K562 (cell line): ENCODE results near the gene NUDT22. TPM values are rescaled to one million over a fixed set of nuclear protein-coding genes. Genes with fewer than 3 reads are reported as not detected.

Experiments
- ATF4 ChIP-seq: fragments of 450-650 bp; formaldehyde crosslinking; IDR thresholded peaks from 2 replicates; pipeline ENCODE4 v1.4.0; 2022; ENCODE audit warnings: mild to moderate bottlenecking, moderate library complexity
- BCOR ChIP-seq: fragments of 450-650 bp; IDR thresholded peaks from 2 replicates; pipeline ENCODE4 v1.6.1; 2016
- CREB1 ChIP-seq, 2 experiments: sonication (generic) in 1 of 2; formaldehyde crosslinking in 1 of 2; IDR thresholded peaks; 2 replicates each; pipeline versions ENCODE4 v1.6.1 to v1.8.0; 2012 to 2022; ENCODE audit warnings: inconsistent platforms in 1 of 2, mild to moderate bottlenecking in 1 of 2, missing genetic modification reagents in 1 of 2, moderate library complexity in 1 of 2
- CREB3L1 ChIP-seq: fragments of 450-650 bp; IDR thresholded peaks from 2 replicates; pipeline ENCODE4 v1.6.1; 2014; ENCODE audit warnings: low read depth, mild to moderate bottlenecking, moderate library complexity, borderline replicate concordance
- FIP1L1 ChIP-seq: fragments of 200-400 bp; formaldehyde crosslinking; IDR thresholded peaks from 2 replicates; pipeline ENCODE4 v1.6.1; 2018; ENCODE audit warnings: mild to moderate bottlenecking, low read depth, low read length; ENCODE audit not compliant: poor library complexity, severe bottlenecking
- GATAD2A ChIP-seq: fragments of 450-650 bp; IDR thresholded peaks from 2 replicates; pipeline ENCODE4 v1.6.1; 2017
- KAT7 ChIP-seq: sonication (generic); formaldehyde crosslinking; IDR thresholded peaks from 2 replicates; pipeline ENCODE4 v1.8.0; 2022; ENCODE audit warnings: missing genetic modification reagents, mild to moderate bottlenecking, borderline replicate concordance
- KLF6 ChIP-seq: fragments of 250-450 bp; sonication (Bioruptor Pico); IDR thresholded peaks from 2 replicates; pipeline ENCODE4 v1.4.0; 2020; ENCODE audit warnings: mild to moderate bottlenecking, moderate library complexity, borderline replicate concordance
- MBD1 ChIP-seq: fragments of 250-450 bp; sonication (Bioruptor Pico); IDR thresholded peaks from 2 replicates; pipeline ENCODE4 v1.8.0; 2022; ENCODE audit warnings: inconsistent platforms
- MYC ChIP-seq, 2 experiments: fragments of 250-450 bp in 1 of 2; sonication (Bioruptor Pico) in 1 of 2; IDR thresholded peaks; 2 replicates each; pipeline versions ENCODE4 v1.5.1 to v1.6.1; 2012 to 2021; ENCODE audit warnings: low read depth in 2 of 2, borderline replicate concordance in 1 of 2, improper control_type of control experiment in 1 of 2, low read length in 1 of 2, mild to moderate bottlenecking in 1 of 2, moderate library complexity in 1 of 2
- NR1H2 ChIP-seq: sonication (generic); formaldehyde crosslinking; IDR thresholded peaks from 2 replicates; pipeline ENCODE4 v1.4.0; 2020; ENCODE audit warnings: mild to moderate bottlenecking, missing genetic modification reagents
- POU5F1 ChIP-seq: fragments of 150-350 bp; IDR thresholded peaks from 2 replicates; pipeline ENCODE4 v1.6.1; 2014; ENCODE audit warnings: borderline replicate concordance, low read length, low read depth, mild to moderate bottlenecking; ENCODE audit not compliant: partially characterized antibody
- PREB ChIP-seq: sonication (generic); formaldehyde crosslinking; IDR thresholded peaks from 2 replicates; pipeline ENCODE4 v1.8.1; 2023; ENCODE audit warnings: mild to moderate bottlenecking, missing genetic modification reagents
- RFX5 ChIP-seq: IDR thresholded peaks from 2 replicates; pipeline ENCODE4 v1.6.1; 2011; ENCODE audit warnings: low read depth, mild to moderate bottlenecking, improper control_type of control experiment, low read length
- TGIF2 ChIP-seq: sonication (generic); formaldehyde crosslinking; IDR thresholded peaks from 2 replicates; pipeline ENCODE4 v1.8.1; 2022; ENCODE audit warnings: mild to moderate bottlenecking, missing genetic modification reagents, moderate library complexity
- YY1 ChIP-seq, 3 experiments: IDR thresholded peaks; 2 replicates each; pipeline ENCODE4 v1.6.1; 2011; ENCODE audit warnings: low read length in 2 of 3, mild to moderate bottlenecking in 2 of 3, moderate library complexity in 2 of 3, borderline replicate concordance in 1 of 3, control low read depth in 1 of 3, low read depth in 1 of 3; ENCODE audit not compliant: insufficient read depth in 3 of 3, insufficient replicate concordance in 2 of 3, control insufficient read depth in 1 of 3, insufficient read length in 1 of 3; ENCODE audit errors: extremely low read depth in 1 of 3
- ZNF146 ChIP-seq: IDR thresholded peaks from one replicate; pipeline ENCODE4 v1.6.1; 2018; ENCODE audit warnings: missing compliant biosample characterization; ENCODE audit not compliant: unreplicated experiment
- ZNF165 ChIP-seq: fragments of 250-450 bp; sonication (Bioruptor Pico); IDR thresholded peaks from 2 replicates; pipeline ENCODE4 v1.4.0; 2020; ENCODE audit warnings: borderline replicate concordance
- ZNF253 ChIP-seq: fragments of 250-450 bp; sonication (Bioruptor Pico); conservative IDR thresholded peaks from 2 replicates; pipeline ENCODE4 v1.6.1; 2021; ENCODE audit warnings: mild to moderate bottlenecking
- polyA plus RNA-seq, 8 experiments: library from polyadenylated mRNA; depleted of rRNA in 4 of 8; stranded (reverse) in 5 of 8; unstranded in 3 of 8; fragments of >200 nt; fragmentation: Nextera tagmentation in 2 of 8; fragmentation: Illumina TruSeq in 1 of 8; extraction: Ambion mirVana in 2 of 8; extraction: Trizol in 1 of 8; gene quantifications; 2 replicates each; pipeline versions ENCODE4 v1.2.1 to v1.2.3, GENCODE V29; 2011 to 2014; ENCODE audit warnings: inconsistent platforms in 1 of 8, missing spikeins in 1 of 8
- total RNA-seq, 7 experiments: library from RNA; depleted of rRNA in 6 of 7; stranded (reverse); fragments of >200 nt in 6 of 7; fragmentation: Illumina TruSeq in 2 of 7; extraction: Trizol in 2 of 7; gene quantifications; 2 replicates each; pipeline versions ENCODE4 v1.2.1 to v1.2.3, GENCODE V29; 2011 to 2021; ENCODE audit warnings: low replicate concordance in 1 of 7

NUDT22 gene
- total and polyA plus RNA-seq, 9 of the 15 experiments (the other 6 are each of a cell fraction or from before 2014, with no cell fraction given) = 6.3 to 92.6 (median 37.4) TPM

GRCh38 chr11:64246871-64247728 lies 21.0 kb downstream of the NUDT22 start, which contains the start of gene PPP1R14B (continued):
- TF ChIP-seq ZNF165 (CRISPR knock-in tag) = no peak
- peak; percentile 93 for TF ChIP-seq MYC (IDR thresholded peaks at IDR 0.05; ENCODE audit: low read depth, low read length)
- 0 out of 2 replicates have a peak, but pooled peaks have one; percentile 74 for TF ChIP-seq MYC (CRISPR knock-in tag; IDR thresholded peaks at IDR 0.05; ENCODE audit: borderline replicate concordance, low read depth)
- no peak for TF ChIP-seq CREB1 (IDR thresholded peaks at IDR 0.05)
- TF ChIP-seq CREB1 (CRISPR knock-in tag; IDR thresholded peaks at IDR 0.05) = peak; percentile 60; the same call in 1 of the 2 replicates
- no peak for TF ChIP-seq ZNF253
- peak; percentile 90 to 99 (median 99) for TF ChIP-seq YY1 (IDR thresholded peaks at IDR 0.05; ENCODE audit: borderline replicate concordance in 1 of 3, control insufficient read depth in 1 of 3, extremely low read depth in 1 of 3, insufficient read depth in 3 of 3, insufficient read length in 1 of 3, insufficient replicate concordance in 2 of 3, low read depth in 1 of 3, low read length in 2 of 3)
- TF ChIP-seq ATF4 (CRISPR knock-in tag) = no peak
- TF ChIP-seq CREB3L1 = peak; percentile 92
- TF ChIP-seq KLF6 = peak; percentile 88; the same call in 1 of the 2 replicates
- peak; percentile 62 for TF ChIP-seq FIP1L1
- TF ChIP-seq BCOR = no peak
- TF ChIP-seq GATAD2A = no peak
- peak; percentile 17 for TF ChIP-seq KAT7
- TF ChIP-seq RFX5 = no peak
- TF ChIP-seq TGIF2 = peak; percentile 43; the same call in 1 of the 2 replicates
- TF ChIP-seq ZNF146 = peak; percentile 5
- TF ChIP-seq POU5F1 = no peak
- TF ChIP-seq NR1H2 (CRISPR knock-in tag) = peak; percentile 65; the same call in 1 of the 2 replicates
- no peak for TF ChIP-seq MBD1
- peak; percentile 51; the same call in 1 of the 2 replicates for TF ChIP-seq PREB (CRISPR knock-in tag)
